Liver (tissue), 3 donors: Measurements from ENCODE around the gene TMEM245.

ENCODE experiments used
- ATF3 ChIP-seq: IDR thresholded peaks from 2 replicates; pipeline ENCODE4 v1.6.1; 2016; ENCODE audit warnings: antibody characterized with exemption
- CTCF ChIP-seq: fragments of 150-350 bp; IDR thresholded peaks from 2 replicates; pipeline ENCODE4 v1.5.1; 2017; ENCODE audit warnings: improper control_type of control experiment, low read depth, low read length; ENCODE audit not compliant: missing input control
- EGR1 ChIP-seq, 2 donors: IDR thresholded peaks; 2 replicates each; pipeline ENCODE4 v1.6.1; 2016 to 2018; ENCODE audit warnings: antibody characterized with exemption in 2 of 2, low read depth in 2 of 2
- FOXA1 ChIP-seq: IDR thresholded peaks from 2 replicates; pipeline ENCODE4 v1.6.1; 2016; ENCODE audit warnings: antibody characterized with exemption
- GABPA ChIP-seq, 2 donors: IDR thresholded peaks in 1 of 2; conservative IDR thresholded peaks in 1 of 2; 2 replicates each; pipeline ENCODE4 v1.6.1; 2016; ENCODE audit warnings: antibody characterized with exemption in 2 of 2, mild to moderate bottlenecking in 1 of 2, moderate library complexity in 1 of 2
- JUND ChIP-seq, 2 donors: IDR thresholded peaks; 2 replicates each; pipeline ENCODE4 v1.6.1; 2016; ENCODE audit warnings: antibody characterized with exemption in 2 of 2
- MAX ChIP-seq: IDR thresholded peaks from 2 replicates; pipeline ENCODE4 v1.6.1; 2016; ENCODE audit warnings: antibody characterized with exemption
- NR2F2 ChIP-seq: IDR thresholded peaks from 2 replicates; pipeline ENCODE4 v1.6.1; 2016; ENCODE audit warnings: antibody characterized with exemption
- RAD21 ChIP-seq, 2 donors: IDR thresholded peaks; 2 replicates each; pipeline ENCODE4 v1.6.1; 2016; ENCODE audit warnings: antibody characterized with exemption in 2 of 2, mild to moderate bottlenecking in 2 of 2
- REST ChIP-seq: IDR thresholded peaks from 2 replicates; pipeline ENCODE4 v1.6.1; 2016; ENCODE audit warnings: antibody characterized with exemption, mild to moderate bottlenecking
- RXRA ChIP-seq, 2 donors: IDR thresholded peaks; 2 replicates each; pipeline ENCODE4 v1.6.1; 2017 to 2018; ENCODE audit warnings: antibody characterized with exemption in 2 of 2, mild to moderate bottlenecking in 1 of 2
- SP1 ChIP-seq: IDR thresholded peaks from 2 replicates; pipeline ENCODE4 v1.6.1; 2018; ENCODE audit warnings: antibody characterized with exemption, mild to moderate bottlenecking
- YY1 ChIP-seq: IDR thresholded peaks from 2 replicates; pipeline ENCODE4 v1.6.1; 2016; ENCODE audit warnings: antibody characterized with exemption, mild to moderate bottlenecking
- donor health status: healthy.
- donor health status: healthy.

- no peak for TF ChIP-seq CTCF
- TF ChIP-seq NR2F2: peak; percentile 82
- TF ChIP-seq FOXA1: no peak
- TF ChIP-seq RXRA (IDR thresholded peaks at IDR 0.05): no peak
- no peak for TF ChIP-seq JUND (IDR thresholded peaks at IDR 0.05)
- TF ChIP-seq MAX: no peak
- TF ChIP-seq REST: no peak
- no peak for TF ChIP-seq RAD21 (IDR thresholded peaks at IDR 0.05)
- TF ChIP-seq GABPA (IDR thresholded peaks at IDR 0.05 in 1 of 2, conservative IDR thresholded peaks at IDR 0.05 in 1 of 2): no peak
- no peak for TF ChIP-seq SP1
- no peak for TF ChIP-seq YY1
- TF ChIP-seq ATF3: no peak
- no peak for TF ChIP-seq EGR1 (IDR thresholded peaks at IDR 0.05; ENCODE audit: low read depth in 2 of 2)
Observed at GRCh38 chr9:109011231-109011671, 108.5 kb downstream of the TMEM245 start.
